ENCODE results near the gene MBTPS2. TPM values are rescaled to one million over a fixed set of nuclear protein-coding genes. Genes with fewer than 3 reads are reported as not detected.

MBTPS2 gene
- total and polyA plus RNA-seq, 9 of the 15 experiments (the other 6 are each of a cell fraction or from before 2014, with no cell fraction given): 2.3 to 18.7 (median 4.0) TPM

GRCh38 chrX:21926116-21926515 lies 86.7 kb downstream of the MBTPS2 start (continued):
- TF ChIP-seq TCF3 (CRISPR knock-in tag; IDR thresholded peaks at IDR 0.05) (no peak), CBX3 (IDR thresholded peaks at IDR 0.05; ENCODE audit: borderline replicate concordance in 1 of 2, low read length in 2 of 2) (no peak), USF1 (CRISPR knock-in tag; IDR thresholded peaks at IDR 0.05) (no peak), CEBPZ (IDR thresholded peaks at IDR 0.05; ENCODE audit: borderline replicate concordance, low read depth, low read length) (no peak), SIN3B (IDR thresholded peaks at IDR 0.05; ENCODE audit: low read depth) (no peak), ZBED1 (IDR thresholded peaks at IDR 0.05) (no peak), RERE (CRISPR knock-in tag; IDR thresholded peaks at IDR 0.05; ENCODE audit: borderline replicate concordance) (no peak), PTRF (tag; IDR thresholded peaks at IDR 0.05) (no peak), FOXK2 (conservative IDR thresholded peaks at IDR 0.05 in 1 of 2, IDR thresholded peaks at IDR 0.05 in 1 of 2; ENCODE audit: low read depth in 2 of 2) (peak; percentile 29 to 43; a peak in 1 of 4 replicates), ZNF785 (CRISPR knock-in tag; IDR thresholded peaks at IDR 0.05) (no peak), ARID3B (CRISPR knock-in tag; IDR thresholded peaks at IDR 0.05; ENCODE audit: borderline replicate concordance) (no peak), ETV1 (tag; conservative IDR thresholded peaks at IDR 0.05; ENCODE audit: low read depth) (0 out of 2 replicates have a peak, but pooled peaks have one; percentile 24), IRF9 (tag; IDR thresholded peaks at IDR 0.05) (no peak), ATF1 (CRISPR knock-in tag; IDR thresholded peaks at IDR 0.05) (no peak), ATF1 (tag; IDR thresholded peaks at IDR 0.05) (no peak), IFI16 (CRISPR knock-in tag; IDR thresholded peaks at IDR 0.05) (no peak)

Measured in K562 (cell line).